Ascending aorta (tissue), 2 donors: ENCODE results near the gene PRUNE2. TPM values are rescaled to one million over a fixed set of nuclear protein-coding genes. Genes with fewer than 3 reads are reported as not detected.

Experiments used
- DNase-seq, 2 donors: peaks; one replicate each; pipeline ENCODE4 v3.0.0-alpha.2; 2019; ENCODE audit warnings: low spot score in 2 of 2
- H3K27ac ChIP-seq, 2 donors: fragments of 200-600 bp; sonication (generic); one replicate each; pipeline ENCODE4 v1.5.1; 2016 to 2017; ENCODE audit warnings: mild to moderate bottlenecking in 1 of 2
- H3K27me3 ChIP-seq: fragments of 200-600 bp; sonication (generic); one replicate; pipeline ENCODE4 v1.5.1; 2017
- H3K36me3 ChIP-seq, 2 donors: fragments of 200-600 bp; sonication (generic); one replicate each; pipeline ENCODE4 v1.5.1; 2016
- H3K4me1 ChIP-seq, 2 donors: fragments of 200-600 bp; sonication (generic); one replicate each; pipeline ENCODE4 v1.5.1; 2016 to 2017; ENCODE audit warnings: mild to moderate bottlenecking in 1 of 2
- H3K4me3 ChIP-seq, 2 donors: fragments of 200-600 bp; sonication (generic); one replicate each; pipeline ENCODE4 v1.5.1; 2016 to 2017; ENCODE audit warnings: mild to moderate bottlenecking in 1 of 2
- H3K9me3 ChIP-seq, 2 donors: fragments of 200-600 bp; sonication (generic); one replicate each; pipeline ENCODE4 v1.5.1; 2016
- CTCF ChIP-seq, 3 experiments: fragments of 200-600 bp in 2 of 3; fragments of 450-650 bp in 1 of 3; sonication (generic) in 2 of 3; IDR thresholded peaks; one replicate each; pipeline ENCODE4 v1.5.1; 2016 to 2019; ENCODE audit warnings: antibody characterized with exemption in 3 of 3, mild to moderate bottlenecking in 1 of 3, moderate library complexity in 1 of 3
- intact Hi-C: fragments of 100-400 bp; cut with DNase I; formaldehyde crosslinking; loops from one replicate; pipeline ENCODE4 v1.15.1; 2023
- total RNA-seq: library from RNA; depleted of rRNA; stranded (reverse); fragments of >200 nt; gene quantifications from one replicate; pipeline ENCODE4 v1.1.0, GENCODE V29; 2016

The PRUNE2 gene
- total RNA-seq, 1 donor from 2014 or later = 200 TPM

- TF ChIP-seq CTCF (IDR thresholded peaks at IDR 0.05) = no peak
- DNase-seq = no peak
- peaks cover 3 to 7% of the 10 kb centered on the region in 2 donors for H3K36me3 ChIP-seq
- H3K4me1 ChIP-seq = no peaks in the 10 kb centered on the region
- H3K4me3 ChIP-seq = no peak overlapping the region
- no peaks in the 10 kb centered on the region for H3K27me3 ChIP-seq
- intact Hi-C loops = no loop called here
- no peak overlapping the region for H3K27ac ChIP-seq
- H3K9me3 ChIP-seq = no peaks in the 10 kb centered on the region
Measured at GRCh38 chr9:76741524-76741923, 164.4 kb downstream of the PRUNE2 start.

- Histone ChIP-seq H3K27ac (no peak overlapping the region), H3K36me3 (peaks cover 3 to 7% of the 10 kb centered on the region in 2 donors), H3K4me1 (no peaks in the 10 kb centered on the region), H3K4me3 (no peak overlapping the region), H3K27me3 (no peaks in the 10 kb centered on the region), H3K9me3 (no peaks in the 10 kb centered on the region)
- intact Hi-C loops = no loop called here
- no peak for DNase-seq
- no peak for TF ChIP-seq CTCF (IDR thresholded peaks at IDR 0.05)
Measured at GRCh38 chr9:76738402-76738801, 167.5 kb downstream of the PRUNE2 start.

GRCh38 chr9:76737154-76737902 is 168.6 kb downstream of the PRUNE2 start:
- Histone ChIP-seq H3K27ac (no peak overlapping the region), H3K9me3 (no peaks in the 10 kb centered on the region), H3K27me3 (no peaks in the 10 kb centered on the region), H3K4me1 (no peaks in the 10 kb centered on the region), H3K36me3 (peaks cover 1 to 3% of the 10 kb centered on the region in 2 donors), H3K4me3 (no peak overlapping the region)
- no peak for TF ChIP-seq CTCF (IDR thresholded peaks at IDR 0.05)
- intact Hi-C loops = no loop called here
- no peak for DNase-seq

GRCh38 chr9:76734716-76735115 is 171.2 kb downstream of the PRUNE2 start:
- no peak for DNase-seq
- H3K27ac ChIP-seq = no peak overlapping the region
- no peak for TF ChIP-seq CTCF (IDR thresholded peaks at IDR 0.05)

GRCh38 chr9:76733096-76733495 is 172.8 kb downstream of the PRUNE2 start:
- no peak for TF ChIP-seq CTCF (IDR thresholded peaks at IDR 0.05)
- DNase-seq = no peak
- H3K9me3 ChIP-seq = no peaks in the 10 kb centered on the region
- no peaks in the 10 kb centered on the region for H3K27me3 ChIP-seq
- no peak overlapping the region for H3K27ac ChIP-seq
- intact Hi-C loops = no loop called here
- H3K4me3 ChIP-seq = no peak overlapping the region
- no peaks in the 10 kb centered on the region for H3K4me1 ChIP-seq
- no peaks in the 10 kb centered on the region for H3K36me3 ChIP-seq

More at GRCh38 chr9:76734716-76735115, 171.2 kb downstream of the PRUNE2 start:
- peaks cover 0 to 3% of the 10 kb centered on the region in 2 donors for H3K36me3 ChIP-seq
- no peak overlapping the region for H3K4me3 ChIP-seq
- H3K4me1 ChIP-seq = no peaks in the 10 kb centered on the region
- intact Hi-C loops = no loop called here
- no peaks in the 10 kb centered on the region for H3K9me3 ChIP-seq
- H3K27me3 ChIP-seq = no peaks in the 10 kb centered on the region
